Panc1 (cell line): Measurements from ENCODE around the gene MTPN. TPM values are rescaled to one million over a fixed set of nuclear protein-coding genes. Genes with fewer than 3 reads are reported as not detected.

Experiments used
- ATAC-seq: fragments of 200-7000 bp; cut with Tn5 transposase; 2 replicates; pipeline ENCODE4 v1.9.1; 2020; ENCODE audit warnings: mild to moderate bottlenecking, moderate library complexity
- BruUV-seq: library from RNA; stranded (reverse); fragments of 400-500 nt; replicated peaks from 2 replicates; lab custom pipeline; 2021; lab: Mats Ljungman, UMichigan
- CTCF ChIA-PET: fragments of 300-600 bp; sonication (Branson Sonifier 250); formaldehyde crosslinking; loops from one replicate; lab custom pipeline; 2022; ENCODE audit warnings: antibody characterized with exemption; lab: Charles Lee
- POLR2A ChIA-PET: fragments of 300-600 bp; sonication (Branson Sonifier 250); formaldehyde crosslinking; loops from one replicate; lab custom pipeline; 2022; ENCODE audit warnings: antibody characterized with exemption; lab: Charles Lee
- DNase-seq: peaks from one replicate; pipeline ENCODE4 v3.0.0-alpha.2; 2010; ENCODE audit warnings: low read depth, low spot score
- H3K27ac ChIP-seq: 2 replicates; pipeline ENCODE4 v1.5.1; 2011; ENCODE audit warnings: mild to moderate bottlenecking, low read length, inconsistent platforms
- H3K27me3 ChIP-seq: fragments of 200-500 bp; sonication (Bioruptor generic); 2 replicates; pipeline ENCODE4 v1.6.0; 2014; ENCODE audit warnings: low read length, inconsistent platforms; ENCODE audit not compliant: control insufficient read depth, insufficient read depth
- H3K36me3 ChIP-seq: fragments of 200-500 bp; sonication (Bioruptor generic); 2 replicates; pipeline ENCODE4 v1.5.1; 2014; ENCODE audit warnings: inconsistent platforms, mild to moderate bottlenecking, low read length, moderate library complexity; ENCODE audit not compliant: control insufficient read depth, insufficient read depth
- H3K4me1 ChIP-seq: 2 replicates; pipeline ENCODE4 v1.5.1; 2011; ENCODE audit warnings: inconsistent platforms, mild to moderate bottlenecking, low read length, moderate library complexity; ENCODE audit not compliant: control insufficient read depth, insufficient read depth
- H3K4me3 ChIP-seq, 2 experiments: 2 replicates each; pipeline ENCODE4 v1.5.1; 2011 to 2012; ENCODE audit warnings: low read depth in 2 of 2, low read length in 2 of 2, mild to moderate bottlenecking in 2 of 2, inconsistent platforms in 1 of 2, moderate library complexity in 1 of 2
- H3K9me3 ChIP-seq: fragments of 200-500 bp; sonication (Bioruptor generic); 2 replicates; pipeline ENCODE4 v1.5.1; 2014; ENCODE audit warnings: low read depth, mild to moderate bottlenecking, inconsistent platforms, low read length, moderate library complexity; ENCODE audit not compliant: control insufficient read depth, insufficient read depth
- POLR2AphosphoS5 ChIP-seq: IDR thresholded peaks from 2 replicates; pipeline ENCODE4 v1.6.1; 2012; ENCODE audit warnings: mild to moderate bottlenecking, low read depth, low read length, moderate library complexity
- SIN3A ChIP-seq: IDR thresholded peaks from 2 replicates; pipeline ENCODE4 v1.6.1; 2012; ENCODE audit warnings: low read depth, mild to moderate bottlenecking, low read length, moderate library complexity, borderline replicate concordance; ENCODE audit not compliant: insufficient read depth
- TCF7L2 ChIP-seq: IDR thresholded peaks from 2 replicates; pipeline ENCODE4 v1.6.1; 2011; ENCODE audit warnings: mild to moderate bottlenecking, low read depth, low read length, inconsistent platforms
- in situ Hi-C: cut with HindIII; loops from 2 replicates; pipeline ENCODE4 v1.10.0; 2016; ENCODE audit warnings: low sequenced_read_pairs, low pct_unique_long_range_greater_than_20kb
- intact Hi-C: fragments of 100-400 bp; cut with micrococcal nuclease; formaldehyde crosslinking; loops from one replicate; pipeline ENCODE4 v1.10.0; 2022; ENCODE audit not compliant: unreplicated experiment
- total RNA-seq: library from RNA; stranded (reverse); gene quantifications from one replicate; pipeline ENCODE4 v1.2.1, GENCODE V29; 2021; ENCODE audit not compliant: unreplicated experiment
- TF ChIP-seq, protein P1 (sequence below): fragments of 450-650 bp; IDR thresholded peaks from 2 replicates; pipeline ENCODE4 v1.5.1; 2017; ENCODE audit warnings: mild to moderate bottlenecking
- TF ChIP-seq, protein P2 (sequence below), 2 experiments: IDR thresholded peaks; 2 replicates each; pipeline ENCODE4 v1.6.1; 2011 to 2012; ENCODE audit warnings: low read depth in 2 of 2, control low read depth in 1 of 2, low read length in 1 of 2, mild to moderate bottlenecking in 1 of 2, moderate library complexity in 1 of 2; ENCODE audit not compliant: insufficient read depth in 1 of 2

Gene MTPN
- total RNA-seq, 1 experiment from 2014 or later: 177 TPM

DNA sequence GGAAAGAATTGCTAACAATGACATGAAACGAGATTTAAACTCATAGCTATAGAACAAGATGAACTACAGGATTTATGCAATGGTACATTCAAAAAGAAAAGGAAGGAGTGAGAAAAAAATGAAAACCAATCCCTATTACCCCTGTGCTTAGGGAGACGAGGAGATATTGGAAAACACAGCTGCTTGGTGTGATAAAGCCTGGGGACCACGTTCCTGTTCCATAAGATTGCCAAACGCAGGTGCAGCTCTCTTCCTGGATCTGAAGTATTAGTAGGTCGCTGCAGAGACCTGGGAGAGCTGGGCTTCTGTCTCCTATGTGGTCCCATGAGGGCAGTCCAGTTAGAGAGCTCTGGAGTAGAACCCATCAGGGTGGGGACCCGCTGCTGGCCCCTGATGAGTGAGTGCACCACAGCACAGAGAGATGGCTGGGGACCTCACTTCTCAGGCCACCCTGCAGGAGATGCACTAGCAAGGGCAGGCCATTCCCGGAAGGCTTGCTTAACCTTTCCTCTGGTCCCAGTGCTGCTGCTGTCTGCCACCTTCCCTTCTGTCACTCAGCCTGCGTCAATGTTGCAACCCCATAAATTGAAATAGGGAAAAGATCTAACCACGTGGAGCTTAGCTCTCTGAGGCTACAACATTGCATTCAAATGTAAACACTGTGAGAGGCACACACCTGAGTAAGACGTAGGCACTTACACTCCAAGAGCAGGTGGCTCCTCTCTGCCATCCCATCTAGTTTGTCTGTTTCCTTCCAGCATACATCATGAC is 57.9 kb downstream of the MTPN start:
- TF ChIP-seq, protein P1, sequence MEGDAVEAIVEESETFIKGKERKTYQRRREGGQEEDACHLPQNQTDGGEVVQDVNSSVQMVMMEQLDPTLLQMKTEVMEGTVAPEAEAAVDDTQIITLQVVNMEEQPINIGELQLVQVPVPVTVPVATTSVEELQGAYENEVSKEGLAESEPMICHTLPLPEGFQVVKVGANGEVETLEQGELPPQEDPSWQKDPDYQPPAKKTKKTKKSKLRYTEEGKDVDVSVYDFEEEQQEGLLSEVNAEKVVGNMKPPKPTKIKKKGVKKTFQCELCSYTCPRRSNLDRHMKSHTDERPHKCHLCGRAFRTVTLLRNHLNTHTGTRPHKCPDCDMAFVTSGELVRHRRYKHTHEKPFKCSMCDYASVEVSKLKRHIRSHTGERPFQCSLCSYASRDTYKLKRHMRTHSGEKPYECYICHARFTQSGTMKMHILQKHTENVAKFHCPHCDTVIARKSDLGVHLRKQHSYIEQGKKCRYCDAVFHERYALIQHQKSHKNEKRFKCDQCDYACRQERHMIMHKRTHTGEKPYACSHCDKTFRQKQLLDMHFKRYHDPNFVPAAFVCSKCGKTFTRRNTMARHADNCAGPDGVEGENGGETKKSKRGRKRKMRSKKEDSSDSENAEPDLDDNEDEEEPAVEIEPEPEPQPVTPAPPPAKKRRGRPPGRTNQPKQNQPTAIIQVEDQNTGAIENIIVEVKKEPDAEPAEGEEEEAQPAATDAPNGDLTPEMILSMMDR: no peak
- TF ChIP-seq TCF7L2: no peak
- TF ChIP-seq SIN3A: no peak
- TF ChIP-seq, protein P2, sequence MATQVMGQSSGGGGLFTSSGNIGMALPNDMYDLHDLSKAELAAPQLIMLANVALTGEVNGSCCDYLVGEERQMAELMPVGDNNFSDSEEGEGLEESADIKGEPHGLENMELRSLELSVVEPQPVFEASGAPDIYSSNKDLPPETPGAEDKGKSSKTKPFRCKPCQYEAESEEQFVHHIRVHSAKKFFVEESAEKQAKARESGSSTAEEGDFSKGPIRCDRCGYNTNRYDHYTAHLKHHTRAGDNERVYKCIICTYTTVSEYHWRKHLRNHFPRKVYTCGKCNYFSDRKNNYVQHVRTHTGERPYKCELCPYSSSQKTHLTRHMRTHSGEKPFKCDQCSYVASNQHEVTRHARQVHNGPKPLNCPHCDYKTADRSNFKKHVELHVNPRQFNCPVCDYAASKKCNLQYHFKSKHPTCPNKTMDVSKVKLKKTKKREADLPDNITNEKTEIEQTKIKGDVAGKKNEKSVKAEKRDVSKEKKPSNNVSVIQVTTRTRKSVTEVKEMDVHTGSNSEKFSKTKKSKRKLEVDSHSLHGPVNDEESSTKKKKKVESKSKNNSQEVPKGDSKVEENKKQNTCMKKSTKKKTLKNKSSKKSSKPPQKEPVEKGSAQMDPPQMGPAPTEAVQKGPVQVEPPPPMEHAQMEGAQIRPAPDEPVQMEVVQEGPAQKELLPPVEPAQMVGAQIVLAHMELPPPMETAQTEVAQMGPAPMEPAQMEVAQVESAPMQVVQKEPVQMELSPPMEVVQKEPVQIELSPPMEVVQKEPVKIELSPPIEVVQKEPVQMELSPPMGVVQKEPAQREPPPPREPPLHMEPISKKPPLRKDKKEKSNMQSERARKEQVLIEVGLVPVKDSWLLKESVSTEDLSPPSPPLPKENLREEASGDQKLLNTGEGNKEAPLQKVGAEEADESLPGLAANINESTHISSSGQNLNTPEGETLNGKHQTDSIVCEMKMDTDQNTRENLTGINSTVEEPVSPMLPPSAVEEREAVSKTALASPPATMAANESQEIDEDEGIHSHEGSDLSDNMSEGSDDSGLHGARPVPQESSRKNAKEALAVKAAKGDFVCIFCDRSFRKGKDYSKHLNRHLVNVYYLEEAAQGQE (IDR thresholded peaks at IDR 0.05; ENCODE audit: insufficient read depth in 1 of 2, low read depth in 2 of 2, low read length in 1 of 2): no peak
- TF ChIP-seq POLR2AphosphoS5: no peak
- H3K36me3 ChIP-seq: no peaks in the 10 kb centered on the region; the same call in 1 of the 2 replicates
- no peak overlapping the region for H3K27ac ChIP-seq
- in situ Hi-C loops: no loop called here
- no peak for ATAC-seq
- intact Hi-C loops: no loop called here
- no peaks in the 10 kb centered on the region for H3K9me3 ChIP-seq
- H3K27me3 ChIP-seq: no peaks in the 10 kb centered on the region
- POLR2A ChIA-PET: no interaction called here
- H3K4me3 ChIP-seq: no peak overlapping the region
- H3K4me1 ChIP-seq: no peaks in the 10 kb centered on the region; the same call in 1 of the 2 replicates
- CTCF ChIA-PET: no interaction called here
- DNase-seq: no peak
- BruUV-seq: no TSS peak

DNA sequence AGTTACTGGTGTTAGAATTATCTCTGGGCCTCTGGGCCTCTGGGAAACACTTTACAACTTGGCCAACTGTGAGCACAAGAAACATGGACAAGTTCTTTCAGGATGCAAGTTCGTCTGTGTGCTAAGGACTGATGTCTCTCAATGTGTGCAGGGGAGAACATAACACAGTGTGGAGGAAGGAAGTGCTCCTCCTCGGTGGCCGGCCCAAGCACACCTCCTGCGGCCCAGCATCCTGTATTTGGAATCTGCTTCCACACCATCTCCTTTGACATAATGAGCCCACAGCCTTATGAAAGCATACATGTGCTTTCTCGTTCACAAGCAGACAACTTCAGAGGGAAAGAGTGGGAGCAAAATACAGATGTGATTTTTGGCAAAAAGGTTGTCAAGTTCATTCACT is 59.0 kb downstream of the MTPN start:
- DNase-seq: no peak
- H3K4me1 ChIP-seq: no peaks in the 10 kb centered on the region
- no peak for ATAC-seq
- no peak overlapping the region for H3K27ac ChIP-seq
- in situ Hi-C loops: no loop called here
- H3K4me3 ChIP-seq: no peak overlapping the region
- POLR2A ChIA-PET: no interaction called here
- TF ChIP-seq, protein P1: no peak
- TF ChIP-seq SIN3A (no peak), POLR2AphosphoS5 (no peak), TCF7L2 (no peak)
- TF ChIP-seq, protein P2 (IDR thresholded peaks at IDR 0.05; ENCODE audit: insufficient read depth in 1 of 2, low read depth in 2 of 2, low read length in 1 of 2): no peak
- intact Hi-C loops: no loop called here
- no TSS peak for BruUV-seq
- H3K9me3 ChIP-seq: no peaks in the 10 kb centered on the region
- H3K27me3 ChIP-seq: no peaks in the 10 kb centered on the region
- CTCF ChIA-PET: no interaction called here
- no peaks in the 10 kb centered on the region; the same call in 1 of the 2 replicates for H3K36me3 ChIP-seq
